Immature natural killer cell (primary cell): ENCODE measurements around the gene PCDHA10. TPM values are rescaled to one million over a fixed set of nuclear protein-coding genes. Genes with fewer than 3 reads are reported as not detected.

Source experiments
- DNase-seq, 3 donors: peaks; one replicate each; pipeline ENCODE4 v3.0.0; 2022; ENCODE audit warnings: mixed read lengths in 1 of 3
- H3K27ac Mint-ChIP-seq, 6 donors: one replicate each; pipeline ENCODE4 v1.8.0; 2020; ENCODE audit warnings: mixed read lengths in 6 of 6, mild to moderate bottlenecking in 5 of 6, inconsistent platforms in 4 of 6, moderate library complexity in 3 of 6
- H3K27me3 Mint-ChIP-seq, 3 donors: one replicate each; pipeline ENCODE4 v1.8.0; 2020 to 2021; ENCODE audit warnings: low read depth in 3 of 3, mild to moderate bottlenecking in 3 of 3, mixed read lengths in 3 of 3, moderate library complexity in 3 of 3, inconsistent platforms in 1 of 3
- H3K36me3 Mint-ChIP-seq, 3 donors: one replicate each; pipeline ENCODE4 v1.8.0; 2020; ENCODE audit warnings: mixed read lengths in 3 of 3, inconsistent platforms in 2 of 3, mild to moderate bottlenecking in 2 of 3
- H3K4me1 Mint-ChIP-seq, 2 donors: one replicate each; pipeline ENCODE4 v1.8.0; 2020; ENCODE audit warnings: inconsistent platforms in 2 of 2, mild to moderate bottlenecking in 2 of 2, mixed read lengths in 2 of 2, moderate library complexity in 1 of 2
- H3K4me3 Mint-ChIP-seq, 5 donors: one replicate each; pipeline ENCODE4 v1.8.0; 2020; ENCODE audit warnings: mild to moderate bottlenecking in 5 of 5, mixed read lengths in 5 of 5, inconsistent platforms in 3 of 5, moderate library complexity in 3 of 5
- H3K9me3 Mint-ChIP-seq, 6 donors: one replicate each; pipeline ENCODE4 v1.8.0; 2020; ENCODE audit warnings: mild to moderate bottlenecking in 6 of 6, mixed read lengths in 6 of 6, inconsistent platforms in 4 of 6, moderate library complexity in 3 of 6
- polyA plus RNA-seq, 3 donors: library from polyadenylated mRNA; unstranded; fragments of 300-500 nt; fragmentation: Illumina TruSeq; gene quantifications; one replicate each; pipeline ENCODE4 v1.2.3, GENCODE V29; 2021

Gene PCDHA10
- polyA plus RNA-seq, 3 donors from 2014 or later, result not detected

GRCh38 chr5:140883927-140884697 lies 28.4 kb downstream of the PCDHA10 start:
- peaks cover 5 to 54% (median 16%) of the 10 kb centered on the region in 6 donors for H3K9me3 Mint-ChIP-seq
- H3K27me3 Mint-ChIP-seq, result peaks cover 2 to 17% (median 8%) of the 10 kb centered on the region in 3 donors
- no peak for DNase-seq
- no peak overlapping the region for H3K4me3 Mint-ChIP-seq
- H3K27ac Mint-ChIP-seq, result no peak overlapping the region
- H3K36me3 Mint-ChIP-seq, result peaks cover 0 to 11% (median 0%) of the 10 kb centered on the region in 3 donors
- no peaks in the 10 kb centered on the region for H3K4me1 Mint-ChIP-seq

- no peaks in the 10 kb centered on the region for H3K36me3 Mint-ChIP-seq
- H3K4me3 Mint-ChIP-seq, result no peak overlapping the region
- peaks cover 1 to 5% (median 4%) of the 10 kb centered on the region in 3 donors for H3K27me3 Mint-ChIP-seq
- no peak overlapping the region for H3K27ac Mint-ChIP-seq
- DNase-seq, result no peak
- peaks cover under 1 to 17% (median 12%) of the 10 kb centered on the region in 6 donors for H3K9me3 Mint-ChIP-seq
- H3K4me1 Mint-ChIP-seq, result no peaks in the 10 kb centered on the region
Measured at GRCh38 chr5:140916325-140916724, 60.6 kb downstream of the PCDHA10 start.

Other genes with a start within 250 kb of the PCDHA10 start
- gene CD14, start 222.7 kb upstream of the PCDHA10 start, polyA plus RNA-seq, result 1 to 10 TPM; 3.6 to 5.7 (median 5.3) TPM
- gene TMCO6, start 216.4 kb upstream of the PCDHA10 start, polyA plus RNA-seq, result 10 to 100 TPM in 1 of 3 donors, 1 to 10 TPM in 2; 7.6 to 11.0 (median 8.3) TPM
- 100 to 1,000 TPM; 135 to 252 (median 163) TPM for gene NDUFA2, start 208.3 kb upstream of the PCDHA10 start, polyA plus RNA-seq
- 100 to 1,000 TPM; 117 to 178 (median 120) TPM for gene IK, start 208.1 kb upstream of the PCDHA10 start, polyA plus RNA-seq
- 10 to 100 TPM; 11.0 to 20.2 (median 13.6) TPM for gene WDR55, start 191.0 kb upstream of the PCDHA10 start, polyA plus RNA-seq
- gene DND1, start 182.3 kb upstream of the PCDHA10 start, polyA plus RNA-seq, result not detected
- 10 to 100 TPM; 52.0 to 90.7 (median 79.5) TPM for gene HARS1, start 164.5 kb upstream of the PCDHA10 start, polyA plus RNA-seq
- 10 to 100 TPM; 13.2 to 37.7 (median 27.0) TPM for gene HARS2, start 164.4 kb upstream of the PCDHA10 start, polyA plus RNA-seq
- gene ZMAT2, start 155.4 kb upstream of the PCDHA10 start, polyA plus RNA-seq, result 10 to 100 TPM; 76.7 to 83.7 (median 78.3) TPM
- not detected for gene PCDHA1, start 69.8 kb upstream of the PCDHA10 start, polyA plus RNA-seq
- gene PCDHA2, start 61.0 kb upstream of the PCDHA10 start, polyA plus RNA-seq, result not detected
- gene PCDHA3, start 54.8 kb upstream of the PCDHA10 start, polyA plus RNA-seq, result not detected
- gene PCDHA4, start 48.8 kb upstream of the PCDHA10 start, polyA plus RNA-seq, result not detected
- gene PCDHA5, start 34.3 kb upstream of the PCDHA10 start, polyA plus RNA-seq, result not detected
- gene PCDHA6, start 27.9 kb upstream of the PCDHA10 start, polyA plus RNA-seq, result not detected
- gene PCDHA7, start 21.6 kb upstream of the PCDHA10 start, polyA plus RNA-seq, result not detected
- not detected for gene PCDHA8, start 14.7 kb upstream of the PCDHA10 start, polyA plus RNA-seq
- not detected for gene PCDHA9, start 7.5 kb upstream of the PCDHA10 start, polyA plus RNA-seq
- gene PCDHA11, start 13.1 kb downstream of the PCDHA10 start, polyA plus RNA-seq, result not detected
- not detected for gene PCDHA12, start 19.4 kb downstream of the PCDHA10 start, polyA plus RNA-seq
- not detected for gene PCDHA13, start 26.2 kb downstream of the PCDHA10 start, polyA plus RNA-seq
- not detected for gene PCDHAC1, start 70.4 kb downstream of the PCDHA10 start, polyA plus RNA-seq
- not detected for gene PCDHAC2, start 110.6 kb downstream of the PCDHA10 start, polyA plus RNA-seq
- gene PCDHB1, start 195.5 kb downstream of the PCDHA10 start, polyA plus RNA-seq, result not detected
- gene PCDHB2, start 238.7 kb downstream of the PCDHA10 start, polyA plus RNA-seq, result not detected
- not detected for gene PCDHB3, start 244.6 kb downstream of the PCDHA10 start, polyA plus RNA-seq